GM18519 (cell line): ENCODE data around the gene ZDHHC13.

Experiments used
- ATAC-seq: cut with Tn5 transposase; IDR thresholded peaks from one replicate; pipeline ENCODE4 v1.9.1; 2021; ENCODE audit warnings: mild to moderate bottlenecking, moderate library complexity; ENCODE audit not compliant: unreplicated experiment, low FRiP score

ZDHHC13 gene

DNA sequence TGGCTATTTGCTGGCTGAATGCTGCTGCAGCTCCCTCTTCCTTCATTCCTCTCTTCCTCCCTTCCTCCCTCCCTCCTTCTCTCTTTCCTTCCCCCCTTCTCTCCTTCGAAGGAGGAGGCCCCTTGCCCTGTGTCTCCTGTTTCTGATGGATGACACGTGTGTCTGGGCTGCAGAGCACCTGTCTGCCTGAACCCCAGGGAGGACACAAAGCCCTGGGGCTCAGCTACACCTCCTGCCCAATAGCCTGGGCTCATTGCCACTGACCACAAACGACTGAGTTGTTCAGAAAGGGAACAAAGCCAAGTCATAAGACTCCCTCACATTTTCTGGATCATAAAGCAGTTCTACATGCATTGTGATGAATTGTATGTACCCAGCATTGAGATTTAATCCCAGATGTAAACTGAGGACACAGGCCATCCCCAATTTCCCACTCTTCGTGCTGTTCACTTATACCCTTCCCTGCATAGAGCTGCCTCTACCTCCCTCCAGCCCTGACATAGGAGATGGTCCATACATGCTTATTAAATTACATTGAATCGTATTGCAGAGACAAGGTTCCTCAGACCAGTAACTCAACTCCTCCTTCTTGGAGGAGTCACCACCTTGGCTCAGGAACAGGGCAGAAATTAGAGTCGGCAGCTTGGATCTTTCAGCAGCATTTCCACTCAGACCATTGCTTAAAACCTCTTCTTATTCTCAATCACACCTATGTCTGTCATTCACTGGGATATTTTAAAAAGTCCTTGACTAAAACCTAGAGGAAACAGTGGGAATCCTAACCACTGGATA, 83.6 kb downstream of the ZDHHC13 start:
- ATAC-seq = no peak

DNA sequence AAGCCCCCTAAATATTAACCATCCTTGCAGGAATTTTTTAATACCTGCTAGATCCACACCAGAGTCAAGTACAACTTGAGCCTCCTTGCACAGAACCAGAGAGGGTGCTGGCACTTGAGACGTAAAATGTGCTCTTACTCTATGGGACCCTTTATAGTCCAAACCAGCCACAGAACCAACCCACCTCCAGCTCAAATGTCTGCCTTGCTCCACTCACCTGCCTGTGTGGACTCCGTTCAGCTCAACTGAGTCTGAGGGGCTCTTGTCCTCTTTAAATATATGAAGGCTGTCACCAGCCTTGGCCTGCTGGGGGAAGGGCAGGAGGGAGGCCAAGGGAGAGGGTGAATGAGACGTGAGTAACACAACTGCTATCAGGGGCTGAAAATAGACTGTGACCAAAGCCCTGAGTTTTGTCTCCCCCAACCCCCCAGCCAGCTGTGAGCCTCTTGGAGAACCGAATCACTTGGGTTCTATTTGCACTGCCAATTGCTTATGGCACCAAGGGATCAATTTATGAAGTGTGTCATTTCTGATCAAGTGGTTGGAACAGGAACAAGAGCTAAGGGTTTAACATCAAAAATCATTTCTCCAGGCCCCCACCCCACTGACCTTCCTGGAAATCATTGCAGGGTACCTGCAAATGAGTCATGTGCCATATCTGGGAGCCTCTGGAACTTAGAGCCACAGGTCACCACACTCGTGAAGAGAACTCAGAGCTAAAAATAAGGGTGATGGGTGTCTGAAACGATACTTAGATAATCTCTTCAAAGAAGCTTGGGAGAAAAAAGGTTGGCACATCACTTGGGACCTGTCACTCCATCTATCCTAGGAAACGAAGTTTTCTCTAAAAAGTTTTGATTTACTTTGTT, 85.0 kb downstream of the ZDHHC13 start, which contains the start of gene CSRP3:
Gene CSRP3, minus strand, starts transcription at position 247 of the 869 bp plus-strand sequence. CDS start 9,535 bp downstream, outside the sequence.
- no peak for ATAC-seq

DNA sequence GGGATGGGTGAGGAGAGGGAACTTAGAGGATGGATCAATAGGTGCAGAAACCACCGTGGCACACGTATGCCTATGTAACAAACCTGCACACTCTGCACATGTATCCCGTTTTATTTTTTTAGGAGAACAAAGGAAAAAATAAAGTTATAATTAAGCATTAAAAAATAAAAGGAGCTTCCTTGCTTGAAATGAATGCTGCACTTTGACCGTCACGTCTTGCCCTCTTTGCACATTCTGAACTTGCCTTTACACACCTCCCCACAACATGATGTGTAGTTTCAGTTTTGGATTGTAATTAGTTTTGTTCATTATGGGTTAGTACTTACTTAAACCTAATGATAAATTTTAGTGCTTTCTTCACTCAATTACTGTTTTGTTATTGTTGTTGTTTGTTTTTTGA, 87.9 kb downstream of the ZDHHC13 start:
- ATAC-seq = no peak

DNA sequence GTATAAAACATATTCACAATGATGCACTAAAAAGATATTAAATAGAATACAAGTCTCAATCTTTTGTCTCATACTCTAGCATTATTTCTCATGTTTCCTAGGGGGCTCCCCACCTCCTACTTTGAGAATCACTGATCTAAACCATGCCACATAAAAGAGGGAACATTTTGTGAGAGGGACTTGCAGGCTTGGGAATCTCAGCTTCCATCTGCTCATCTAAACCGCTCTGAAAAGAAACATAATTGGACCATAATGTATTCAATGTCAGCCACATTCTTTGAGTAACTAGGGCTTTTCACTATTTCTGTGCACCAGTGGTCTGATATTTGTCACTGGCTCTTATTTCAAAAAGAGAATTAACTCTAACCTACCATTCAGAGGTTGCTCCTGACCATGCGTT, 91.2 kb downstream of the ZDHHC13 start:
- ATAC-seq = no peak

DNA sequence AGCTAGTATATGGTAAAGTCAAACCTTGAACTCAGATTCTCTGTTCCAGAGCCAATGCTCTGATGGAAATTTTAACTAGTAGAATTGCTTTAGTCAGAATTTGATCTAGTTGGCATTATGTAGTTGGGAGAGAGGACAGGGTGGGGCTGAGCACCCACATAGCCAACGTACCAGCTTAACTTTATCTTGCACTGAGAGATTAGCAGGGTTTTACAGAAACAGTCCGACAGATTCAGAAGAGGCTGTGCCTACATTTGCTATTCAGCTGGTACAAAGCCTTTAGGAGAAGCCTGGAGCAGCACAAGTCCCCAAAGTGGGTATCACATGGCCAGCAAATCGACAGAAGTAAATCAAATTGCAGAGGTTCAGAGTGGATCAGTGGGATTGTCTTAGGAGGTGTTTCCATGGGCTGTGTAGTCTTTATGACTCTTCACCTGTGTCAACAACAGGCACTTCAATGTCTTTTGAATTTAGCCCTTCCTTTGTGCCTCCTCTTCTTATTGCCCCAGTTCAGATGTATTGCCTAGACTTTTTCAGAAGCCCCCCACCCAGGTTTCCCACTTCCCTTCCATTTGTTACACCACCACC, 92.1 kb downstream of the ZDHHC13 start:
- no peak for ATAC-seq

DNA sequence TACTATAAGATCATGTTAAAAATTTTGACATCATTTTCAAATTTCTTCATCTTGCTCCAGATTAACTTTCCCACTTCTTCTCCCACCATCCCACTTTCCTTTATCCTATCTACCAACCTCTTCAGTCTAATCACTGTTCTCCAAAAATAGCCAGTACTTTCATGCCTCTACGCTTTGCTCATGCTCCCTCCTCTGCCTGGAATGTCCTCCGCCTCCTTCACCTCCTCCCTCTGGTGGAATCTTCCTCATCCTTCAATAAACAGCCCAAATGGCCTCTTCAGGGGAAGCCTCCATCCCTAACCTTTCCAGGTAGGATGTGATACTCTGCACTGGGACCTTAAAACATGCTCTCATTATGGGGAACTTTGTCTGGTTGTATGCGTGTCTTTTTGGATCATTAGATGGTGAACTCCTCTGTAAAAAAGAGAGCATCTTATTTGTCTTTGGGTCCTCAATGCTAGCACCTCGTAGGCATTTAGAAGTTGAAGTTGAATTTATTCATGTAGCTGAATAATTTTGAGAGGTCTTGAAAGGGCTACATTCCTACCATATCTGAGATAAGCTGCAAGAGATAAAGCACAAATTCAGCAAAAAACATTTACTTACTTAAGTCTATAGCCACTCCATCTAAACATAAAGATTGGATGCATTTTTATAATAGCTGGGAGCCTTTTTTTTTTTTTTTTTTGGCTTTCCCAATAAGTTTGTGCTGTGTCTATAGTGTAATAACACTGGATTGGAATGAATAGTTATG, 92.8 kb downstream of the ZDHHC13 start:
- no peak for ATAC-seq

DNA sequence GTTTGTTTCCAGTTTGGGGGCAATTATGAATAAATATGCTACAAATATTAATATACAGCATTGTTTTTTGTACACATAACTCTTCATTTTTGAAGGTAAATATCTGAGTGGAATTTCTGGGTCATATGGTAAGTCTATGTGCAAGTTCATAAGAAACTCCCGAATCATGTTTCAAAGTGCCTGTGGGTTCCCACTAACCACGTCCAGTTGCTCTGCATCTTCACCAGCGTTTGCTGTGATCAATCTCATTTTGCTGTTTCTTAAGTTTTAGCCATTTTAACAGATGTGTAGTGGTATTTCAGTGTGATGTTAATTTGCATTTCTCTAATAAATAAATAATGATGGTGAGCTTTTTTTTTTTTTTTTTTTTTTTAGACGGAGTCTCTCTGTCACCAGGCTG, 99.1 kb downstream of the ZDHHC13 start:
- ATAC-seq = no peak

DNA sequence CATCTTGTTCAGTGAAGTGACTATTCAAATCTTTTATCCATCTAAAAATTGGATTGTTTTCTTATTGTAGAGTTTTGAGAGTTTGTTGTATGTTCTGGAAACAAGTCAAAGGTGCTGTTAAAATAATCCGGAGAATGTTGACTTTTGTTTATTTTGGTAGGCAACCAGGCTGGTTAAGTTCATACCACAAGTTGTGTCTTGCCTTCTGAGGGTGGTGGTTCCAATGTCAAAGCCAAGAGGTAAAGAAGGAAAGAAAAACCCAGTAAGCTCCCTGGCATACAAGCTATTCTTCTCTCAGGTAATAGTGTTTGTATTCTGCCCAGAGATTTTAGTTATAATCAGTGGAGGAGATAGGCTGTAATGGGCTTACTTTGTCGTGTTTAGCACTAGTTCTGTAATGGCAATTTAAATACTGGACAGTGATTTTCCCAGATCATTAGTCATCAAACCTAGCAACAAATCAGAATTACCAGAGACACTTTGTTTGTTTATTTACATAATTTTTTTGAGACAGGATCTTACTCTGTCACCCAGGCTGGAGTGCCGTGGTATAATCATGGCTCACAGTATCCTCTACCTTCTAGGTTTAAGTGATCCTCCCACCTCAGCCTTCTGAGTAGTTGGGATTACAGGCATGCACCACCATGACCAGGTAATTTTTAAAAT, 99.9 kb downstream of the ZDHHC13 start:
- no peak for ATAC-seq

DNA sequence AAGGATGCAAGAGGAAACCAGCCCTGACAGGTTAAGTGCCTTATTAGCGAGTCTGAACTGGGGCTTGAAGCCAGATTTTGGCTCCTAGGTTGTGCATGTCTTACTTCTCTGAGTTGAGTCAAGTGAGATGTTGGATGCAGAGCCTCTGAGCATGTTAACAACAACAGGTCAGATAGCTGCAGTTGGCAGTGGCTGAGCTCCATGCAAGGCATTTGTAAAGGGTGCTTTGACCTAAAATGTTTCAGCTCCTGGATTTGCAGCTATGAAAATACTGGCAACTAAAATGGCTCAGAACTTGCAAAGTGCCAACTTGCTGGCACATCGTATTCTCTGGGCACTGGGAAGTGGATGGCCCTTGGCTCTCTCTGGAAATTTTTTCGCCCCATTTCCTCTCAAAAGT, 101.2 kb downstream of the ZDHHC13 start:
- no peak for ATAC-seq

DNA sequence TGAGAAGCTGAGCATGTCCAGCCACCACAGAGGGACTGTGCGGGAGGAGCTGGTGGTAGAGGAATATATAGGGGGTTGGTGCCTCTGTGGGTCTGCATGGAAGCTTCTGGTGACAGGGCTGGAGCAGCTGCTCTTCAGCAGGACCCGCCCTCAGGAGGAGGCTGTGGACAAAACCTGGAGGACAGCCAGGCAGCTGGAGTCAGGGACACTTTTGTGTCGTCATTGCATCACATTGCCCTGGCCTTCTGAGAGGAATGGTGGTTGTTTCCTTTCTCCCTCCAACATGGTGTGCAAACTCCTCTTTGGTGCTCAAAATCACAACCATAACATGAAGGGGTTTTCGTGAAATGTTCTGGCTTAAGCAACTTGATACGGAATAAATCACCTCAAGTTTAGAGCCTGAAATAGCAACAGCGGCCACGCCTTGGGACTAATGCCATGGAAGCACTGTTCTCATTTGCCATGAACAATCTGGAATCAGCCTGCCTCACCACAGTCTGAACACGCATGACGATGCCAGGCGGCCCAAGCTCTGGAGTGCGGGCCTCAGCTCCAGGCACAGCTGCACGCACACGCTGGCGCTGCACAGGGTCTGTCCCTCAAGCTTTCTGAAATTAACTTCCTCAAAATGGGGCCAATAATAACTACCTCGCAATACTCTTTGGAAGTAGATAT, 102.0 kb downstream of the ZDHHC13 start:
- ATAC-seq = no peak

DNA sequence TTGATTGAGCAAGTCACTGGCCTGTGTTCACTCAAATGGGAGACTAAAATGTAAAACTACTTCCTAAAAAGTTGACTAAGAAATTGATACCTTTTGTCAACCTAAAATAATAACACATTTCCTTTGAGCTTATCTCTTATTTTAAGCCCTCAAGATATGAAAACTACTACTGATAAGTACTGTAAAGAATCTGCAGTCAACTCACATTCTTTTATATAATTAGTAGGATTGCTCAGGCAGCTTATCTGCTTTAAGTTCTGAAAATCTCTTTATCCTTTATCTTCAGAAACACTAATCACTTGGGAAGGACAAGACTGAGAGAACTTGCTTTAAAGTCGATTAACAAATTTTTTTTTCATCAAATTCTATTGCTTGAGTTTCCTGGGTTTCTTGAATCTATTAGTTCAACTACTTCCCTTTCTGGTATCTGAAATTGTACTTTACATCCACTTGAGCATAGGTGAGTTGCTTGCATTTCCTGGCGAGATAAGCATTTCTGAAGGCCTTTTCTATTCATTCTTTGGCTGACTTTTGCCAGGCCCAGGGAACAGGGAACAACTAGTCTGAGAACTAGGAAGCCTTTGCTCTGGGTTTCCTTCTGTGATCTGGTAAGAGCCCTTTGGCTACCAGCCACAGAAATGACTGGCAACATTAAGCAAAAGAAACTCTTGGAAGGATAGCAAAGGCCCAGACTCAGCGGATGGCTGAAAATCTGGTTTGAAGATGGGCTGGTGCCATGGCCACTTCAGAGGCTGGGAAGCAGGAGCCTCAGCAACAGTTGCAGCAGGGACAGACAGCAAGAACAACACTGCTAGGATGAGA, 104.1 kb downstream of the ZDHHC13 start:
- no peak for ATAC-seq

DNA sequence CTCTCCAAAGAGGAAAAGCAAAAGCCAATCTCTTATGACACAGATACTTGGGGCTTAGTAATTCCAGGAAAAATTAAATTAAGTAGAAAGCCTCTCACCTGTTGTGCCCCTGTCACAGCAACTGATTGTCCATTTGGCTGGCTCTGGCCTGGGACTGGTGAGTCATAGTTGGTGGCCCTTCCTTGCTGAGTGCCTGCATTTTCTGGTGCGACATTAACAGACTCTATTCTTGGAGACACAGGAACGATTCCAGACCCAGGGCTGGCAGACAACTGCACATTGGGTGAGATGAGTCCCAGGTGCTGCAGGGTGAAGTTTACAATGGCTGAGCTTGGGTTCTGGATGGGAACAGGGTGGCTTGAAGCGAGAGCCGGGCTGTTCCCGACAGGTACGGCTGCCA, 108.2 kb downstream of the ZDHHC13 start:
- no peak for ATAC-seq

DNA sequence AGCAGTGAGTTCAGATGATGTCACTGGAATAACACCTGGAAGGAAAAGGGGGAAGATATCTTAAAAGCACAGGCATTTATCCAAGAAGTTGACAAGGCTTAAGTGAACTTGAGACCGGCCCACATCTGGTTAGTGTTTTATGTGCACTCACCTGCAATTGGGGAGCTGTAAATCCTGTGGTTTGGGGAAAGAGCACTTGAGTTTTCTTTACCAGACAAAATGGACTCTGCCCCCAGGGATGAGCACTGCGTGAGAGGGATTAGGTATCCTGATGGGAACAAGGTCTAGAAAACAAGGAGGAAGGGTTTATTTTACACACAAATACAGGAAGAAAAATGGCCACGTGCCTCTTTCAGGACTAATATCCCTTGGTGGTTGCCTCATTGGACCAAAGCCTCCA, 108.6 kb downstream of the ZDHHC13 start:
- no peak for ATAC-seq
